Kidney (tissue), 22 donors: Measurements from ENCODE around the gene ADD2. TPM values are rescaled to one million over a fixed set of nuclear protein-coding genes. Genes with fewer than 3 reads are reported as not detected.

Experiments
- DNase-seq, 5 donors: peaks; one replicate each; pipeline ENCODE4 v3.0.0-alpha.2; 2013 to 2020
- FAIRE-seq: peaks from 2 replicates; lab custom pipeline; 2012; peaks lifted over from hg19 to GRCh38; lab: Jason Lieb, UNC
- H3K27ac ChIP-seq, 2 donors: one replicate each; pipeline ENCODE4 v1.7.0; 2013; ENCODE audit warnings: low read depth in 2 of 2, low read length in 2 of 2, inconsistent platforms in 1 of 2
- H3K27me3 ChIP-seq: one replicate; pipeline ENCODE4 v1.7.1; 2013; ENCODE audit warnings: low read length, inconsistent platforms; ENCODE audit not compliant: control insufficient read depth, insufficient read depth
- H3K36me3 ChIP-seq, 3 donors: one replicate each; pipeline versions ENCODE4 v1.7.0 to v1.7.1; 2013; ENCODE audit warnings: low read length in 3 of 3, control low read depth in 1 of 3, inconsistent platforms in 1 of 3; ENCODE audit not compliant: insufficient read depth in 3 of 3, control insufficient read depth in 2 of 3
- H3K4me1 ChIP-seq, 3 donors: one replicate each; pipeline versions ENCODE4 v1.7.0 to v1.7.1; 2013; ENCODE audit warnings: low read length in 3 of 3, inconsistent platforms in 1 of 3, low read depth in 1 of 3; ENCODE audit not compliant: control insufficient read depth in 2 of 3, insufficient read depth in 2 of 3
- H3K4me3 ChIP-seq, 3 donors: one replicate each; pipeline versions ENCODE4 v1.7.0 to v1.8.1; 2013; ENCODE audit warnings: low read length in 3 of 3, control low read depth in 1 of 3, inconsistent platforms in 1 of 3
- H3K9ac ChIP-seq, 3 donors: one replicate each; pipeline versions ENCODE4 v1.7.0 to v1.7.1; 2013; ENCODE audit warnings: low read length in 3 of 3, control low read depth in 1 of 3, inconsistent platforms in 1 of 3
- H3K9me3 ChIP-seq, 3 donors: one replicate each; pipeline versions ENCODE4 v1.7.0 to v1.7.1; 2013; ENCODE audit warnings: low read length in 3 of 3, control low read depth in 1 of 3, inconsistent platforms in 1 of 3; ENCODE audit not compliant: control insufficient read depth in 2 of 3, insufficient read depth in 1 of 3
- intact Hi-C: fragments of 100-400 bp; cut with DNase I; formaldehyde crosslinking; loops from one replicate; pipeline ENCODE4 v1.11.1; 2022
- long read RNA-seq, 10 donors: library from polyadenylated mRNA in 1 of 10; unstranded in 1 of 10; transcript quantifications; one replicate each; pipeline ENCODE4 v2.0.0 and lab custom pipeline, GENCODE V29; 2021 to 2026
- polyA plus RNA-seq: library from polyadenylated mRNA; stranded (reverse); fragments of 350-450 nt; fragmentation: Illumina TruSeq; extraction: RNeasy Lipid Tissue Mini Kit (QIAGEN cat#74804); gene quantifications from one replicate; pipeline ENCODE4 v1.2.3, GENCODE V29; 2014; ENCODE audit warnings: low read depth, low replicate concordance; ENCODE audit not compliant: insufficient read depth
- total RNA-seq: library from RNA; stranded (reverse); fragmentation: NEBNext Ultra II Directional; extraction: Animal tissue kit (Norgen Biotek cat#: 25700); gene quantifications from one replicate; pipeline ENCODE4 v1.2.1, GENCODE V29; 2021
- TF ChIP-seq, protein P1 (sequence below): IDR thresholded peaks from 3 replicates; pipeline ENCODE4 v1.5.1; 2012; ENCODE audit warnings: mild to moderate bottlenecking, moderate library complexity, borderline replicate concordance; ENCODE audit not compliant: insufficient read depth; ENCODE audit errors: extremely low read depth
- donor health status: control.
- donor health status: control.
- donor health status: control.
- donor health status: control.
- donor health status: control.
- donor health status: DM: yes; HTN: yes; CAD: no.
- donor health status: Normal renal cell carcinoma (clear cell type).

Gene ADD2, protein sequence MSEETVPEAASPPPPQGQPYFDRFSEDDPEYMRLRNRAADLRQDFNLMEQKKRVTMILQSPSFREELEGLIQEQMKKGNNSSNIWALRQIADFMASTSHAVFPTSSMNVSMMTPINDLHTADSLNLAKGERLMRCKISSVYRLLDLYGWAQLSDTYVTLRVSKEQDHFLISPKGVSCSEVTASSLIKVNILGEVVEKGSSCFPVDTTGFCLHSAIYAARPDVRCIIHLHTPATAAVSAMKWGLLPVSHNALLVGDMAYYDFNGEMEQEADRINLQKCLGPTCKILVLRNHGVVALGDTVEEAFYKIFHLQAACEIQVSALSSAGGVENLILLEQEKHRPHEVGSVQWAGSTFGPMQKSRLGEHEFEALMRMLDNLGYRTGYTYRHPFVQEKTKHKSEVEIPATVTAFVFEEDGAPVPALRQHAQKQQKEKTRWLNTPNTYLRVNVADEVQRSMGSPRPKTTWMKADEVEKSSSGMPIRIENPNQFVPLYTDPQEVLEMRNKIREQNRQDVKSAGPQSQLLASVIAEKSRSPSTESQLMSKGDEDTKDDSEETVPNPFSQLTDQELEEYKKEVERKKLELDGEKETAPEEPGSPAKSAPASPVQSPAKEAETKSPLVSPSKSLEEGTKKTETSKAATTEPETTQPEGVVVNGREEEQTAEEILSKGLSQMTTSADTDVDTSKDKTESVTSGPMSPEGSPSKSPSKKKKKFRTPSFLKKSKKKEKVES
- total RNA-seq (2.9 TPM), polyA plus RNA-seq (not detected)
- long read RNA-seq, donor 1: 0 reads
- long read RNA-seq, donor 2: 0 reads
- long read RNA-seq, donor 3, partial matches to known transcripts: 0 of 1 reads
- long read RNA-seq, donor 3, other reads (novel, unspliced or antisense): 0 of 1 reads
- long read RNA-seq, donor 4: 0 reads
- long read RNA-seq, donor 5: 0 reads
- long read RNA-seq, donor 6: 0 reads
- long read RNA-seq, donor 7, partial matches to known transcripts: 1 of 1 reads
- long read RNA-seq, donor 7, other reads (novel, unspliced or antisense): 0 of 1 reads
- long read RNA-seq, donor 8: 0 reads
- long read RNA-seq, donor 9: 0 reads
- long read RNA-seq, donor 10: 0 reads

DNA sequence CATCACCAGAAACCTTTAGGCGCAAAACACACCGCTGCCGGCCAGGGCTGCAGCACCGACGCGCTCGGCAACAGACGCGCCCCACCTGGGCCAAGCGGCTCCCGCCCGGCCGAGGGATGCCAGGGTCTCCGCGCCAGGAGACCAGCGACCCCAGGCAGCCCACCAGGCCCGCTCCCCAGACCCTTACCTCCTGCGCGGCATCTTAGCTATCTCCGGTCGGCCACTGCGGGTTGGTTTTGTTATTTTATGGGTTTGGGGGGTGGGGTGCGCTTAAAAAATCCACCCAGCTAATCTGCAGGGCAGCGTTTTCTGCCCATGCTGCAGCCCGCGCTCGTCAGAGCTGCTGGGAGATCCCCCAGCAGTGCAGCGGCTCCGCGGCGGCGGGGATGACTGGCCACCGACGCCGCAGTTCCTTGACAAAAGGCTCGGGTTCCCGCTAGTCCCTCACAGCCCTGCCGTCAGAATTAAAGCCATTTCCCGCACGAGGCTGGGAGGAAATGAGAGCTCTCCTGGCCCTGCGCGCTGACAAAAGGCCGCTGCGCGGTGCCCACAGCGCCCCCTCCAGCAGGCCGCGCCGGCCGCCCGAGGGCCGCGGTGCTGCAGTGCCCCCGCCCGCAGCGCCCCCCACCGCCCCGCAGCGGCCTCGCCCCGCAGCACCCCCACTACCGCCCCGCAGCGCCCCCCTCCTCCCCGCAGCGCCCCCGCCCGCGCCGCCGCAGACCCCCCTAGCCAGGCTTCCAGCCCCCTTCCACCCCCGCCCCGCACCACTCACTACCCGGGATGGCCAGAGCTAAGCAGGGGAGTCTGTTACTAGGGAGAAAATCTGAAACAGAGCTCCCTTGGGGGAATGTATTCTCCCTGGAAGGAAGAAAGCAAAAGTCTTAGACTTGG, at the start of gene ADD2:
ADD2 (minus strand) TSS at position 502 of the 891 bp plus-strand sequence. CDS start 61,792 bp downstream, outside the sequence.
- DNase-seq (peak in 4 of 5 donors; percentile 69 to 81 (median 81)), FAIRE-seq (no peak)
- Histone ChIP-seq H3K27me3 (peaks cover 8% of the 10 kb centered on the region), H3K4me3 (peak within 1 kb of the TSS in 2 of 3 donors; percentile 27 to 29), H3K36me3 (no peaks in the 10 kb centered on the region), H3K9me3 (no peaks in the 10 kb centered on the region), H3K4me1 (peaks cover 0 to 7% (median 0%) of the 10 kb centered on the region in 3 donors), H3K27ac (no peak within 1 kb of the TSS), H3K9ac (no peak within 1 kb of the TSS)
- TF ChIP-seq, protein P1, sequence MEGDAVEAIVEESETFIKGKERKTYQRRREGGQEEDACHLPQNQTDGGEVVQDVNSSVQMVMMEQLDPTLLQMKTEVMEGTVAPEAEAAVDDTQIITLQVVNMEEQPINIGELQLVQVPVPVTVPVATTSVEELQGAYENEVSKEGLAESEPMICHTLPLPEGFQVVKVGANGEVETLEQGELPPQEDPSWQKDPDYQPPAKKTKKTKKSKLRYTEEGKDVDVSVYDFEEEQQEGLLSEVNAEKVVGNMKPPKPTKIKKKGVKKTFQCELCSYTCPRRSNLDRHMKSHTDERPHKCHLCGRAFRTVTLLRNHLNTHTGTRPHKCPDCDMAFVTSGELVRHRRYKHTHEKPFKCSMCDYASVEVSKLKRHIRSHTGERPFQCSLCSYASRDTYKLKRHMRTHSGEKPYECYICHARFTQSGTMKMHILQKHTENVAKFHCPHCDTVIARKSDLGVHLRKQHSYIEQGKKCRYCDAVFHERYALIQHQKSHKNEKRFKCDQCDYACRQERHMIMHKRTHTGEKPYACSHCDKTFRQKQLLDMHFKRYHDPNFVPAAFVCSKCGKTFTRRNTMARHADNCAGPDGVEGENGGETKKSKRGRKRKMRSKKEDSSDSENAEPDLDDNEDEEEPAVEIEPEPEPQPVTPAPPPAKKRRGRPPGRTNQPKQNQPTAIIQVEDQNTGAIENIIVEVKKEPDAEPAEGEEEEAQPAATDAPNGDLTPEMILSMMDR: peak; percentile 14
- intact Hi-C loops: no loop called here

DNA sequence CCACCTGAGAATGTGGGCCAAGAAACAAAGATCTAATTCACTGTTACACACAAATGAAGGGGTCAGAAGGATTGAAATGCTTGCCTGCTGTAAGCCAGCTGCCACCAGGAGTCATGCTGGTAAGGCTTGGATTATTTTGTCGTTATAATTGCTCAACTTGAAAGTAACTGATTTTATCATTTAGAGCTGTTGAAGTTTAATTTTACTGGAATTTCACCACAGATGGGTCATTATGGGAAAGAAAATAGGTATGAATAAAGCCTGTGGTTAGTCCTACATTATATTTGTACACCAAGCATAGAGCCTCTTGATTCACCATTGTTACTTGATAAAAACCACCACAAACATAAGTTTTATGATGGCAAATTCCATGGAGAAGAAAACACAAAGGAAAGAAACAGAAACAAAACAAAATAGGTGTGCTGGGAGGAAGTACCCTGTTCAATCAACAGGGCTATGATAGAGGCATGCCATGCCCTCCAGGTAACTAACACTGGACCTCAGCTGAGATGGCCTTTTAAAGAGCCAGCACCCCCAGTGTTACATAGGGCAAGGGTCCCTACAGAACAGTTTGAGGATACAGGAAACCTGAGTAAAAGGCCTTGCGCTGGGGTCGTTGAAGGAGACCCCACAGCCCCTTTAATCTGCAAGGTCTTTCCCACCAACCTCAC, 49.4 kb upstream of the ADD2 start:
- Histone ChIP-seq H3K9ac (no peak overlapping the region), H3K4me3 (no peak overlapping the region), H3K27me3 (no peaks in the 10 kb centered on the region), H3K36me3 (no peaks in the 10 kb centered on the region), H3K27ac (no peak overlapping the region), H3K4me1 (no peaks in the 10 kb centered on the region), H3K9me3 (no peaks in the 10 kb centered on the region)
- intact Hi-C loops: no loop called here
- TF ChIP-seq, protein P1: no peak
- FAIRE-seq: no peak
- peak in 2 of 5 donors; percentile 11 to 31 for DNase-seq

DNA sequence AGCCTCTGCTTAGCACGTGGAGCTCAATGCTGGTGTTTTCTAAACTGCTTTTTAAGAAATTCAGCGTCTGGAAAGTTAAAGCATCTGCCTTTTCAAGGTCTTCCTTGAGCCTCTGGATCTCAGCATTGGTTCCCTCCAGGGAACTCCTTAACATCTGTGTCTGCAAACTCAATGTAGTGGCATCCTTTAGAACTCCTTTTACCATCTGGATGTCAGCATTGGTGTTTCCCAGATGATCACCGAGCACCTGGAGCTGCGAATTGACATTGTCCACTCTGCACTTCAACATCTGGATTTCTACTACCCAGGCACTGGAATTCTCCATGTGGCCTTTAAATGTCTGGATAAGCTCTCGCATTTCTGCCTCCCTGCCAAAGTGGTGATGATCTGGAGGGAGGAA, 48.7 kb upstream of the ADD2 start:
- DNase-seq: no peak
- Histone ChIP-seq H3K27me3 (no peaks in the 10 kb centered on the region), H3K36me3 (no peaks in the 10 kb centered on the region), H3K9ac (no peak overlapping the region), H3K9me3 (no peaks in the 10 kb centered on the region), H3K4me3 (no peak overlapping the region), H3K27ac (no peak overlapping the region), H3K4me1 (no peaks in the 10 kb centered on the region)
- FAIRE-seq: no peak
- TF ChIP-seq, protein P1: no peak
- intact Hi-C loops: no loop called here
